Measurements from ENCODE around the gene FAM72B.
"Not testable (repeated sequence)": the region's sequence is repeated elsewhere in the genome, so short reads cannot be mapped to it uniquely, and the experiment has no call there.

DNA sequence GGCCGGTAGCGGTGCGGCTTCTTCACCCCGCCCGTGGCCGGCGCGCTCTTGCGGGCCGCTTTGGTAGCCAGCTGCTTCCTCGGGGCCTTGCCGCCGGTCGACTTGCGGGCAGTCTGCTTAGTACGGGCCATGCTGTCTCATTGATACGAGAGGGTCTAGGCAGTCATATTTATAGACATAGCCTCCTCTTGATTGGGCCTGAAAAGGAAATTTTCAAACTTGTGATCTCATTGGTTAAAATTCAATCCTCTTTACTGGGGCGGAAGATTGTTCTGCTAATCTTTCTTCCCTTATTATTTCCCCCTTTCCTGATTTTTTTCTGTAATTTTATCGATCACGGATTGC lies 65.7 kb downstream of the FAM72B start:
- TF ChIP-seq, protein P1, sequence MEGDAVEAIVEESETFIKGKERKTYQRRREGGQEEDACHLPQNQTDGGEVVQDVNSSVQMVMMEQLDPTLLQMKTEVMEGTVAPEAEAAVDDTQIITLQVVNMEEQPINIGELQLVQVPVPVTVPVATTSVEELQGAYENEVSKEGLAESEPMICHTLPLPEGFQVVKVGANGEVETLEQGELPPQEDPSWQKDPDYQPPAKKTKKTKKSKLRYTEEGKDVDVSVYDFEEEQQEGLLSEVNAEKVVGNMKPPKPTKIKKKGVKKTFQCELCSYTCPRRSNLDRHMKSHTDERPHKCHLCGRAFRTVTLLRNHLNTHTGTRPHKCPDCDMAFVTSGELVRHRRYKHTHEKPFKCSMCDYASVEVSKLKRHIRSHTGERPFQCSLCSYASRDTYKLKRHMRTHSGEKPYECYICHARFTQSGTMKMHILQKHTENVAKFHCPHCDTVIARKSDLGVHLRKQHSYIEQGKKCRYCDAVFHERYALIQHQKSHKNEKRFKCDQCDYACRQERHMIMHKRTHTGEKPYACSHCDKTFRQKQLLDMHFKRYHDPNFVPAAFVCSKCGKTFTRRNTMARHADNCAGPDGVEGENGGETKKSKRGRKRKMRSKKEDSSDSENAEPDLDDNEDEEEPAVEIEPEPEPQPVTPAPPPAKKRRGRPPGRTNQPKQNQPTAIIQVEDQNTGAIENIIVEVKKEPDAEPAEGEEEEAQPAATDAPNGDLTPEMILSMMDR (IDR thresholded peaks at IDR 0.05) = not testable (repeated sequence)
- not testable (repeated sequence) for TF ChIP-seq EZH2 (IDR thresholded peaks at IDR 0.05)
